HG03064 (cell line): ENCODE measurements around the gene HSFX3.
"Not testable (repeated sequence)": the region's sequence is repeated elsewhere in the genome, so short reads cannot be mapped to it uniquely, and the experiment has no call there.

Experiments used
- ATAC-seq: cut with Tn5 transposase; IDR thresholded peaks from one replicate; pipeline ENCODE4 v1.9.1; 2021; ENCODE audit warnings: low read depth; ENCODE audit not compliant: unreplicated experiment

HSFX3 gene

DNA sequence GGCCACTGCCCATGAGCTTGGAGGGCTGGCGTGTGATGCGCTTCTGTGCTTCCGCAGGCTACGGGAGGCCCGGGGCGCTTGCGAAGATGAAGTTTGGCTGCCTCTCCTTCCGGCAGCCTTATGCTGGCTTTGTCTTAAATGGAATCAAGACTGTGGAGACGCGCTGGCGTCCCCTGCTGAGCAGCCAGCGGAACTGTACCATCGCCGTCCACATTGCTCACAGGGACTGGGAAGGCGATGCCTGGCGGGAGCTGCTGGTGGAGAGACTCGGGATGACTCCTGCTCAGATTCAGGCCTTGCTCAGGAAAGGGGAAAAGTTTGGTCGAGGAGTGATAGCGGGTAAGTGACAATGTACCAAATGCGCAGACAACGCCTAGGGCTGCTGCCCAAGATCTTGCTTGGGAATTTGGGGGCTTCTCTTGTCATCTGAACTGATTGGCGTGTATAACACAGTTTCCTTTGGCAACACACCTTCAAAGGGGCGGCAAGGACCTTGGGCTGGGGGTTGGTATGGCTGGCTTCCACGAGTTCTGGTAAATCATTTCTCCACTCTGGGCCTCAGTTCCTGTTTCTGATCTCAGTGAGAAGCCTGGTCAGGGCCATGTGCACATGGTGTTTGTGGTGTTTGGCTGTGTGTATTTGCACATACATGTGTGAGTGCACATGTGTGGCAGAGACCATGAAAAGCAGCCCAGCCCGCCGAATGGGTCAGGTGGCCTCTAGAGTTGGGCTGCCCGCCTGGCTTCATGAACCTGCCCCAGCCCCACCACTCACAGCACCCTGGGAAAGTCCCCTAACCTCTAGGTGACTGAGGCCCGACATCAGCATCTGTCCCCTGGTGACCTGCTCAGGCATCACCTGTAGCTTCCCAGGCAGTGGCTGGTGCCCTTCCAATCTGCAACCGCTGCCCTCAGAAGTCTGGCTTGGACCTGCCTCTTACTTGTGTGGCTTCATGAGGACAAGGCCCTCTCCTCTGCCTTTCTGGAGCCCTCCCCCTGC, 3.9 kb downstream of the HSFX3 start:
- not testable (repeated sequence) for ATAC-seq

DNA sequence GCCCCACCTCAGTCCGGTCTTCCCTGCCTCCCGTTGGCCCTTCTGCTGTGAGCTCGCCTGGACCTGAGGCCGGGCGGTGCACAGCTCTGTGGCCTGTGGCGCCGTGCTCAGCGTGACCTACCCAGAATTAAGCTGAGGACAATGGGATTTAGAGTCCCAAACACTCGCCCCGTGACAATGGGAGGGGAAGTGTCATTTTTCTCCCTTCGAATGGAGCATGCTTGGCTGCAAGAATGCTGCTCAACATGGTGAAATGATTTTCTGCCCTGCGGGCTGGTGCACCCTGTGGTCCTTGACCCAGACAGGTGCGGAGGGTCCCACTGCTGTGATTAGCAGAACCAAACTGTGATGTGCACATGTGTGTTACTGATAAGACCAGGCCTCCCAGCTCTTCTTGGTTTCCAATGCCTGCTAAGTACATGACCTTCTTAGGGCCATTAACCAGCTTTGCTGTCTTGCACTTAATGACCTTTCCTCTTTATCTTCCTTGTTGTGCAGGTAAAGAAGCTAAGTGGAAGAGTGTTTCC, 8.1 kb downstream of the HSFX3 start:
- no peak for ATAC-seq

DNA sequence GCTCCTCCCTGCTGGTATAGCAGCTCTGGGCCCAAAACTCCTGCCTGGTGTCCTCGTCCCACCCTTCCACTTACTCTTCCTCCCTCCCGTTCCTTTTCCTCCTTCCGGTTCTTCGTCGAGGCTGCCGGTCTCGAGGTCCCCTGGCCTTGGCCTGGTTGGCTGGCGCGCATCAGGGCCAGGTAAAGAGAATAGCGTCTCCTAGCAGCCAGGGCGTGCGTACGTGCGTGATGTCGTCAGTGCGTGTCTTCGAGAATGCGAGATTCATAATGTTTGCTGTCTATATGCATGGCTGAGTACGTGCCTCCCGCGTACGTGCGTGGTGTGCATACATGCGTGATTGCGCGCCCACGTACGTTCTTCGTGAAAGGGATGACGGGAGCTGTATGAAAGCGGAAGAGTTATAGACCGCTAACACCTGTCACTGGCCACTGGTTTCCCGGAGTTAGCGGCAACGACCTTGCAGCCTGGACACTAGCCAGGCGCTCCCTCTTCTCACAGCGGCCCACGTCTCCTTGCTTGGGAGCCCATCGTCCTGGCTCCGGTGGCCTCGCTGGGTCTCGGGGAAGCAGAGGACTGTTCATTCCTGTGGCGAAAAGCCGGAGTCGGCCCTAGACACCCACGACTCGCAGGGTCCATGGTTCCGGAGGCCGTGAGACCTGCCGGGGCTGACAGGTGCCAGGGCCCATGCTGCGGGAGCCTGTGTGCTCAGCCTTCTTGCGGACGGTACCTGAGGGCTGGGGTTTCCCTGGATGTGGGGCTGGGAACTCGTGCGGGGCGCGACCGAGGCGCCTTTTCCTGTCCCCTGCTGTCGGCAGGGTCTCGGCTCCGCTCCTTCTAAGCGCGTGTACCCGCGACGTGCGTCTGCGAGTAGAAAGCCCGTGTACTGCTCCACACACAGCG, 8.9 kb downstream of the HSFX3 start, which contains the start of gene EOLA1:
TSS of gene EOLA1 (plus strand) at position 392 of the 900 bp plus-strand sequence. CDS start 4,619 bp downstream, outside the sequence.
- peak; percentile 78 for ATAC-seq

DNA sequence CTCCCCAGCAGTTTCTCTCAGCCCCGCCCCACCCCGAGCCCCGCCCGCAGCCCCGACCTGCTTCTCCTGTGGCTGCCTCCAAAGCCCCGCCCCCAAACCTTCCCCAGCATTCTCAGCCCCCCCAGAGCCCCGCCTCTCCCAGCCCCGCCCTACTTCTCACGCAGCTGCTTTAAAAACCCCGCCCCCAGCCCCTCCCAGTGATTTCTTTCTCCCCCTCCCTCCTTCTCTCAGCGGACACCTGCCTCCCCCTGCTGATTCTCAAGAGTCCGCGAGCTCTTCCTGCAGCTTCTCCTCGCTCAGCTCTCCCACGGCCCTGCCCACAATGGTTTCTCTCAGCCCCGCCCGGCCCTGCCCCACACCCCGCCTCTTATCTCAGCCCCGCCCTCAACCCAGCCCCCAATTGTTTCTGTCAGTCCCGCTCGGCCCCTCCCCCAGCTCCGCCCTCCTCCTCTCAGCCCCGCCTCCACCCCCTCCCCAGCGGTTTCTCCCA, 9.5 kb downstream of the HSFX3 start:
- ATAC-seq = peak; percentile 33

DNA sequence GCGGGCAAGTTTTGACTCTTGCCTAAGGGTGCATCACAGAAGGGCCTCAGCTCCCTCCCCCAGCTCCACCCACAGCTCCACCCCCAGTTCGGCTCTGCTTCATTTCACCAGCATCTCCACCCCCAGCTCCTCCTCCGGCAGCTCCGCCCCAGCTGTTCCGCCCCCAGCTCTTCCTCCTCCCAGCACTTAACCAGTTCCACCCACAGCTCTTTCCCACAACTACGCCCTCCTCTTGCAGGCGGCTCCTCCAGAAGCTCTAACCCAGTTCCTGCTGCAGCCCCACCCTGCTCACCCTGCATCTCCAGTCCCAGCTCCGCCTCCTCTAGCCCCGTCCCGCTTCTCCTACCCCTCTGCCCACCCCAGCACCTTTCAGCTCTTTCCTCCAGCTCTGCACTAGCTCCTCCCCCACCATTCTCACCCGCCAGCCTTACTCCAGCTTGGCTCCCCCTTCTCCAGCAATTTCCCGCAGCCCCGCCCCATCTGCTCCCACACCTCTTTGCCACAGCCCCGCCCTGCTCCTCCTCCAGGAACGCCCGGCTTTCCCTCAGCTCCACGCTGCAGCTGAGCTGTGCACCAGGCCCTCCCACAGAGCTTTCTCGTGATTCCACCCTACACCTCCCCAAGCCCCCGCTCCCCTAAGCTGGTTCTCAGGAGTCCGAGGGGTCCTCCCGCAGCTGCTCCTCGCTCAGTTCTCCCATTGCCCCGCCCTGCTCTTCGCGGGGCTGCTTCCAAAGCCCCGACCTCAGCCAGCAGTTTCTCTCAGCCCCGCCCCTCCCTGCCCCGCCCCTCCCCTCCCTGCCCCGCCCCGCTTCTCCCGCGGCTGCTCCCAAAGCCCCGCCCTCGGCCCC, 10.2 kb downstream of the HSFX3 start:
- peak; percentile 37 for ATAC-seq

DNA sequence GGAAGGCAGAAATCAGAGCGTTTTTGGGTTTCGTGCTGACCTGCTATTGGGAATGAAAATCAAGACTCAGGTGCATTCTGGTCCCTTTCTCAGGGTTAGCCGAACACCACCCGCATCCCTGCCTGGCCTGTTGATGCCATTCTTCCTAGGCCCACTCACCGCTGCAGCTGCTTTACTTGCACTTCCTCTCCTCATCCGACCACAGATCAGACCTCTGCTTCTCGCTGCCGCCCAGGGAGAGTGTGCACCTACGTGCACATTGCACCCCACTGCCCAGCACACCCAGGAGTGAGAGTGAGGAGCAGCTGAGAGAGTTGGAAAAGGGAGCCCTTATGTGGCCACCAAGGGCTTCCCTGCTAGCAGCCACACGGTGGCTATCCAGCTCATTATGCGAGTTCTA, 12.2 kb downstream of the HSFX3 start:
- not testable (repeated sequence) for ATAC-seq

DNA sequence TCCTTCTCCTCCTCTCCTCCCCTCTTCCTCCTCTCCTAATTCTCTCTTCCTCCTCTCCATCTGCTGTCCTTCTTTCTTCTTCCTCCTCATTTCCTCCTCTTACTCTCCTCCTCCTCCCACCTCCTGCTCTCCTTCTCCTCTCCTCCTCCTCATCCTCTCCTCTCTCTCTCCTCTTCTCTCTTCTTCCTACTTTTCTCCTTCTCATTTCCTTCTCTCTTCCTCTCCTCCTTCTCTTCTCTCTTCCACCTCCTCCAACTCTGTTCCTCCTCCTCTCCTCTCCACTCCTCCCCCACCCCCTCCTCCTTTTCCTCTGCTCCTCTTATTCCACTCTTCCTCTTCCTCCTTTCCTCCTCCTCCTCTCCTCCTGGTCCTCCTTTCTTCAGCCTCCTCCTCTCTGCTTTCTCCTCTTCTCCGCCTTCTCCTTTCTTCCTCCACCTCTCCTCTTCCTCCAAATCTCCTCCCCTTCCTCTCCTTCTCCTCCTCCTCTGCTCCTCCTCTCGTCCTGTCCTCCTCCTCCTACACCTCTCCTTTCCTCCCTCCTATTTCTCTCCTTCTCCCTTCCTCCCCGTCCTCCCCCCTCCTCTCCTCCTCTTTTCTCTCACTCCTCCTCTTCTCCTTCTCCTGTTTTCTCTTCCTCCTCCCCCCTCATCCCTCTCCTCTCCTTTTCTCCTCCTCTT, 14.7 kb downstream of the HSFX3 start:
- ATAC-seq = not testable (repeated sequence)

DNA sequence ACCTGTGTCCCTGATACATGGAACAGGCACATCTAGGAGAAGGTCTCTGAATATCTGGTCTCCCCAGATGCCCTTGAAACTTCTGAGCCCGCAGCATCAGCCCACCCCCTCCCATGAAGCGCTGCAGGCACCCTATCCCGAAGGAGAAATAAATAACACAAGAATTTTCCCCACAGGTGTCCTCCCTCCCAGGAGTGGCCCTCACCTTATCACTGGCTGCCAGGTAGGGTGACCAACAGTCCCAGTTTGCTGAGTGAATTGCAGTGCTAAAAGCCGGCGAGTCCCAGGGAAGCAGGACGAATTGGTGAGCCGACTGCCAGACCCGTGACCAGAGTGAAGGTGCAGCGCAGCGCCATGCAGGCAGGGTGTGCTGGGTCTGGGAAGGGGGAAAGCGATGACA, 15.7 kb downstream of the HSFX3 start:
- not testable (repeated sequence) for ATAC-seq

DNA sequence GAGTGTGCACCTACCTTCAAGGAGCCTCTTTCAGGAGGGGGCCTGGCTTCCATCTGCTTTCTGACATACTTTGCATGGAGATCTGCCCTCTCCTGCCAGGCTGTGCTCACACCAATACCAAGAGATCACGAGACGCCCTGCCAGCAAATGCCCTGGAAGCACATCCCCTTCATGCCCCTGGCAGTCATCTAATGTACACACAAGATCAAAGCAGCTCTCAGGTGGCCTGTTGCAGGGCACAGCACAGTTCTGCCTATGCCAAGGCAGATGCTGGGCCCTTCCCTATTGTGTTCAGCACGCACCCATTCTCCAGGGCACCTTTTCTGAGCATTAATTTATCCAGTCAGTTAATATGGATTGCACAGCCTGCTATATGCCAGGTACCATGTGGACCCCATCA, 16.9 kb downstream of the HSFX3 start:
- not testable (repeated sequence) for ATAC-seq

DNA sequence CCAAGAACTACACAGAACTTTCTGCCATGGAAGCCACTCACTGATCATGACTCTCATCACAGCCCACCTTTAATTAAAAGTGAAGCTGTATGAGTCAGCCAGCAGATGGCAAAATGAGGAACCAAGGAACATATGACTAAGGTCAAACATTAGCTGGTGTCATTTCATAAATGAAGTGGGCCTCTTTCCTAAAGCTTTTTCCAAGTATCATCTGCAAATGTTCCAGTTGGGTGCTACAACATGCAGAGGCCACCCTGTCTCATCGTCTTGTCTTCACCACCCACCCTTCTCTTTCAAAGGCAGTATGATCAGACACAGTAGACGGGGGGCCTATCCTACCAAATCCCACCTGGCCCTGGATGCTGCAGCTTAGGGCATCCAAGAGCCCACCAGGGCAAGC, 18.1 kb downstream of the HSFX3 start:
- no peak for ATAC-seq

DNA sequence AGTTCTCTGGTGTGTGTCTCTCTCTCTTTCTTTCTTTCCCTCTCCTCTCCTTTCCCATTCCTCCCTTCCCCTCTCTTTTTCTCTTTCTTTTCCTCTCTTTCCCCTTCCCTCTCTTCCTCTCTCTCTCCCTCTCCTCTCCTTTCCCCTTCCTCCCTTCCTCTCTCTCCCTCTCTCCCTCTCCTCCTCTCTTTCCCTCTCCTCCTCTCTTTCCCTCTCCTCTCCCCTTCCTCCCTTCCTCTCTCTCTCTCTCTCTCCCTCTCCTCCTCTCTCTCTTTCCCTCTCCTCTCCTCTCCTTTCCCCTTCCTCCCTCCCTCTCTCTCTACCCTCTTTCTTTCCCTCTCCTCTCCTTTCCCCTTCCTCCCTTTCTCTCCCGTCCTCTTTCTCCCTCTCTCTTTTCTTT, 21.3 kb downstream of the HSFX3 start:
- no peak for ATAC-seq

DNA sequence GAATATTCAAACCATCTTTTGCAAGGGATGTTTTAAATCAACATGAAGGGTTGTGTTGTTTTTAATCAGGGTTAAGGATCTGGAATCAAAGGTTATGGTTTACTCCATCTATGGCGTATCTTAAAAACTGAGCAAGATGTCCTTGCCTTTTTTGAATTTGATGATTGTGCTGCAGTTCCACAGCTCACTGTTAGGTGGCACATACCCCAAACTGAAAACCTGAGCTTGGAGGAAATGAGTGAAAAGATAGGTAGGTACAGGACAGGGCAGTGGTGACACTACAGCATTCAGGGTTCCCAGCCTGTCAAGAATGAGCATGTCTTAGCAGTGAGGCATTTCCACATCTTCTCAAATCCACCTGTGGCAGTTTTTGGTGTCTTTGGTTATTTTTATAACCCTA, 22.0 kb downstream of the HSFX3 start:
- ATAC-seq = no peak

DNA sequence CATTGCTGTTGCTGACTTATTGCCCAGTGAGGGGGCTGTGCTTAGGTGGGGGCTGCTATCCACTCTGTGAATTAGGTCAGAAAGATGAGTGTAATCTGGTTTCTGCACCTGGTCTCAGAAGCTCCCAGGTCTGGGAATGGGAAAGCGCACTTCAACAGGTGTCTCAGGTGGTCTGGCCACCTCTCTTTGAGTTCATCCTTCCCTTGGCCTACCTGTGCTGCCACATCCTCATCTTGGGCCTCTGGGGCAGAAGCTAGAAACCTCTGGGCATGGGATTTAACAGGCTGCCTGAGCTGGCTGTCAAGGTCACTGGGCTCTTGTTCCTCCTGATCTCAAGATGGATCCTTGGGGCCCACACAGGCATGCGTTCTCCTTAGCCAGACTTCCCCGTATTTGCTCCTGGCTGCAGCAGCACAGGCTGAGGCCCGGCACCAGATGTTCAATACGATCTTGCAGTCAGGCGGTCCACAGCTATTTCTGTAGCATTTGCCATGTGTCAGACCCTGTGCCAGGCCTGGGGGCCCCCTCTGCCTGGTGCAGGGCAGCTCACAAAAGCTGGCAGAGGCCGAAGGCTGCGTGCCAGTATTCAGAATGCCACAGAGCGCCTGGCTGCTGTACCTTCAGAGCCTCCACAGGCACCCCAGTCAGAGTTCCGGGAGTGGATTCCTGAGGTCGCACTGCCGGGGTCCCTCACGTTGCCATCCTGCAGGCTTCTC, 23.2 kb downstream of the HSFX3 start:
- ATAC-seq = not testable (repeated sequence)

DNA sequence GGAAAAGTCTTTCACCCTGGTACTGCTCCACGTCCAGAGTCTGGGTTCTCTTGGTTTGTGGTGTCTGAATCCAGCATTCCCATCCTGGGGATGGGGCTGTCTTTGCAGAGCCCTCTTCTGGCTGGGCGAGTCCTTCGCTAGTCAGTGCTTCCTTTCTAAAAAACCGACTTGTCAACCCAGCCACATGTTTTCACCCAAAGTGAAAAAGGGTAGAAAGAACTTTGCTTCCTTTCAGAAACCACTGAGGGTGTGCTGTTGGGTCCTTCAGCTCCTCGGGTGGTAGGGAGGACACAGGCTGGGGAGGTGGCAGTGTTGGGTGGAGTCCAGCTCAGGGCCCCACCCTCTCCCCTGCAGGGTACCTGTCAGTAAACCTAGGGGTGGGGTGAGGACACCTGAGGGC, 23.8 kb downstream of the HSFX3 start:
- ATAC-seq = peak; percentile 52

DNA sequence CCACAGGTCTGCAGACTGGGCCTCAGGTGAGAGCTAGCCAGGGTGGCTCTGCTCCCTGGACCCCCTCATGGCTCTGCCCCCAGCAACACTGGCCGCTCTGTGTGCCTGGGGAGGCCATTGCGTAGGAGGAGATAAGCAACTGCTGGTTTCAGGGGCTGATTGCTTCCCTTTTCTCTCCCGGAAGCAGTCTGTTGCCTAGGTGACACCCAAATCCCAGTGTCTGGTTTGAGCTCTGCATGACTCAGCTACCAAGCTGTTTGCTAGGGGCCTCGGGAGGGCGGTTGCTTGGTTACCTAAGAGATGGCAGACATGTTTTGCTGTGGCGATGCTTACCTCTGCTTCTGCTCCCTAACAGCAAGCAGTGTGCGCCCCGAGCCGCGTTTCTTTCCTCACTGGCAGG, 24.3 kb downstream of the HSFX3 start:
- ATAC-seq = peak; percentile 82

DNA sequence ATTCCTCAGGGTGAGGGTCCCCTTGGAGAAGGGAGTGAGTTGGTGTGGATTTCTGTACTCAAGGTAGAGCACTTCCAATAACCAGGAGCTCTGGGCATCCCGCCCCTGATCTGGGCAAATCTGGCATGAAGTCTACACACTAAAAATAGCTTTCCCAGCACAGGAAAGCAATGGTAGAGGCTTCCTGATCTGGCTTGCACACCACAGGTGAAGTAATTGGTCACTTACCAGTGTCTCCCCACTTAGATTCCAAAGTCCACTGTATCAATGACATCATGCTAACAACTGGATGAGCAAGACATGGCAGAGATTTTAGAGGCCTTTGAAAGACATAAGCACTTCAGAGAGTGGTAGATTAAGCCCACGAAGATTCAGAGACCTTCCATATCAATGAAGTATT, 26.8 kb downstream of the HSFX3 start:
- no peak for ATAC-seq

DNA sequence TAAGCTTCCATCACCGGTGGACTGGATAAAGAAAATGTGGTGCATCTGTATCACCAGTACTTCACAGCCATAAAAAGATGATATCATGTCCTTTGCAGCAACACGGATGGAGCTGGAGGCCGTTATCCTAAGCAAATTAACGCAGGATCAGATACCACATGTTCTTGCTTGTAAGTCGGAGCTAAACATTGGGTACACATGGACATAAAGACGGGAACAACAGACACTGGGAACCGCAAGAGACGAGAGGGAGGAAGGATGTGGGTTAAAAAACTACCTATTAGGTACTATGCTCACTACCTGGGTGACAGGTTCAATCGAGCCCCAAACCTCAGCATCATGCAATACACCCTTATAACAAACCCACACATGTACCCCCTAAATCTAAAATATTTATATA, 28.3 kb downstream of the HSFX3 start:
- ATAC-seq = no peak

DNA sequence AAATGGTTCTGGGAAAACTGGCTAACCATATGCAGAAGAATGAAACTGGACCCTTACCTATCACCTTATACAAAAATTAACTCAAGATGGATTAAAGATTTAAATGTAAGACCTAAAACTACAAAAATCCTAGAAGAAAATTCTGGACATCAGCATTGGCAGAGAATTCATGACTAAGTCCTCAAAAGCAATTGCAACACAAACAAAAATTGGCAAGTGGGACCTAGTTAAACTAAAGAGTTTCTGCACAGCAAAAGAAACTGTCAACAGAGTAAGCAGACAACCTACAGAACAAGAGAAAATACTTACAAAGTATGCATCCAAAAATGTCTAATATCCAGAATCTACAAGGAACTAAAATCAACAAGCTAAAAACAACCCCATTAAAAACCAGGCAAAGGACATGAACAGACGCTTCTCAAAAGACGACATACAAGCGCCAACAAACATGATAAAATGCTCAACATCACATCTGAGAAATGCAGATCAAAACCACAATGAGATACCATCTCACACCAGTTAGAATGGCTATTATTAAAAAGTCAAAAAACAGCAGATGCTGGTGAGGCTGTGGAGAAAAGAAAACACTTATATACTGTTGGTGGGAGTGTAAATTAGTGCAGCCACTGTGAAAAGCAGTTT, 29.0 kb downstream of the HSFX3 start:
- ATAC-seq = not testable (repeated sequence)
